Motor neuron (in vitro differentiated cells): ENCODE data around the gene SLC9A7. TPM values are rescaled to one million over a fixed set of nuclear protein-coding genes. Genes with fewer than 3 reads are reported as not detected.
A peak's percentile ranks its signal among the peaks of the same experiment; 100 is the strongest.

Experiments
- ATAC-seq, 8 experiments: fragments of 200-7000 bp; cut with Tn5 transposase; replicated peaks in 6 of 8; 2 replicates each; pipeline ENCODE4 v1.8.0; 2021; ENCODE audit warnings: mild to moderate bottlenecking in 8 of 8, moderate library complexity in 8 of 8
- H3K27ac ChIP-seq, 2 donors: fragments of 250-450 bp; sonication (Bioruptor Pico); 2 replicates each; pipeline ENCODE4 v1.9.0; 2021; ENCODE audit warnings: antibody characterized with exemption in 2 of 2, mild to moderate bottlenecking in 2 of 2, moderate library complexity in 1 of 2
- H3K4me1 ChIP-seq, 2 donors: fragments of 250-450 bp; sonication (Bioruptor Pico); replicated peaks in 1 of 2; 2 replicates each; pipeline ENCODE4 v1.6.1; 2021; ENCODE audit warnings: antibody characterized with exemption in 2 of 2, mild to moderate bottlenecking in 2 of 2, moderate library complexity in 1 of 2
- H3K4me3 ChIP-seq, 5 donors: fragments of 250-450 bp; sonication (Bioruptor Pico); 2 replicates each; pipeline ENCODE4 v1.9.0; 2021; ENCODE audit warnings: antibody characterized with exemption in 5 of 5, mild to moderate bottlenecking in 5 of 5, moderate library complexity in 4 of 5
- WGBS, 10 experiments: fragments of 450-650 bp; shearing (Covaris generic); methylation state at CpG; one replicate each; pipeline ENCODE4 v1.0.0; 2022; 5-methylcytosine and 5-hydroxymethylcytosine counted together
- in situ Hi-C, 9 experiments: fragments of 400-800 bp; cut with MboI; loops; one replicate each; pipeline ENCODE4 v1.15.0; 2021; ENCODE audit warnings: low sequenced_read_pairs in 9 of 9, low pct_unique_long_range_greater_than_20kb in 2 of 9; ENCODE audit not compliant: unreplicated experiment in 9 of 9
- total RNA-seq, 8 experiments: library from RNA; unstranded; fragments of 300-600 nt; gene quantifications; 2 replicates each; pipeline versions ENCODE4 v1.2.3 to v1.2.4, GENCODE V29; 2022

The SLC9A7 gene
- total RNA-seq, 8 experiments from 2014 or later, result 2.1 to 19.9 (median 8.7) TPM

DNA sequence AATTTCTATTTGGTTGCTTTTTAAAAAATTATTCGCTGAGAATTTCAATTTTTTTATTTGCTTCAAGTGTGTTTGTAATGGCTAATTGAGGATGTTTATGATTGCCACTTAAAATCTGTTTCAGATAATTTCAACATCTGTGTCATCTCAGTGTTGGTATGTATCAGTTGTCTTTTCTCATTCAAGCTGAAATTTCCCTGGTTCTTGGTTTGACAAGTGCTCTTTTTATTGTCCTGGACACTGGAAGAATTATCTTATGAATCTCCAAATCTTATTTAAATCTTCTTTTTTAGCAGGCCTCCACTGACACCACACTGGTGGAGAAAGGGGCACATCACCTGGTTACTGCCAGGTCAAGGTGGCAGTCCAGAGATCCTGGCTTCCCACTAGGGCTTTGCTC, 163.8 kb downstream of the SLC9A7 start:
- 9 to 100% (median 77%) methylated on average over 1 of the region's 1 CpG; no CpG with 5 or more reads in 4 of the 10 experiments for WGBS, 10 experiments
- ATAC-seq, result no peak
- in situ Hi-C loops, result no loop called here
- Histone ChIP-seq H3K4me1 (no peaks in the 10 kb centered on the region), H3K4me3 (no peak overlapping the region), H3K27ac (no peak overlapping the region)

DNA sequence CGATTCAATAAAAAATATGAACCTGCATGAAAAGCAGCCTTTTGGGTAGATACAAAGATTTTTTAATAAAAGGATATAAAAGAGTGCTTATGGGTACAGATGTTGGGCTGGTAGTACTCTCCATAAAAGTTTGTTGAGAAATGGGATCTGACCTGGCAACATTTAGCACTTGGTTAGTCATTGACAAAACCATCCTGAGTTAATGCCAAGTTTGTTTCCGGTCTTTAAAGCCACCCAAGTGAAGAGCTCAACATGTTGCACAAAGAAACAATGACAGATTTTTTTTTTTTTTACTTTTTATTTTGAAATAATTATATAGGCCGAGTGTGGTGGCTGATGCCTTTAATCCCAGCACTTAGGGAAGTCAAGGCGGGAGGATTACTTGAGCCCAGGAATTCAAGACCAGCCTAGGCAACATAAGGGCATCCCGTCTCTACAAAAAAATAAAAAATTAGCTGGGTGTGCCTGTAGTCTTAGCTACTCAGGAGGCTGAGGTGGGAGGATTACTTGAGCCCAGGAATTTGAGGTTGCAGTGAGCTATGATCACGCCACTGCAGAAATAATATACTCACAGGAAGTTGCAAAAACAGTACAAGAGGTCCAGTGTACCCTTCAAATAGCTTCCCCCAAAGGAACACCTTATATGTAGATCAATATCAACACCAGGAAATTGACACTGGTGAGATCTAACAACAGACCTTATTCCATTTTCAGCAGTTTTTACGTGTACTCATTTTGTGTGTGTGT, 168.8 kb downstream of the SLC9A7 start:
- in situ Hi-C loops, result no loop called here
- Histone ChIP-seq H3K27ac (no peak overlapping the region), H3K4me1 (peaks cover 0 to 3% of the 10 kb centered on the region in 2 donors), H3K4me3 (no peak overlapping the region)
- ATAC-seq, result no peak
- 52 to 100% (median 88%) methylated on average over 1 to 7 of the region's 7 CpGs; no CpG with 5 or more reads in 3 of the 10 experiments for WGBS, 10 experiments

DNA sequence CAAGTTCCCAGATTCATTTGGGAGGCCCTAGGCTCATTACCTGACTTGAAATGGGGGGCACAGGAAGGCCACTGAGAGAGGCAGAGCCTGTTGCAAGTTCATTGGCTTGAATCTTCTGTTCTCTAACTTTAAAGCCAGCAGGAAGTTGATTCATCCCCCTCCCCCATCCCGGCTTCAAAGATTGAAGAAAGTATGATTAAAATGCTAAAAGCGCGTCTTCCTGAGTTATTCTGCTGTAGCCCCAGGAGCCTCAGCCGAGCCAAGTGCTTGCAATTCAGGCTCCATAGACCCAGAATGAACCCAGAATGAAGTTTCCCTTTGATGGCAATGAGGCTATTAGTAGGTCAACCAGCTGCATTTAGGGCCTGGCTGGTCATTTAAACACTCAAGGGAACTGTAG, 170.7 kb downstream of the SLC9A7 start:
- H3K4me3 ChIP-seq, result no peak overlapping the region
- 0 to 50% (median 7%) methylated on average over 1 to 4 of the region's 4 CpGs; no CpG with 5 or more reads in 5 of the 10 experiments for WGBS, 10 experiments
- H3K27ac ChIP-seq, result no peak overlapping the region
- in situ Hi-C loops, result no loop called here
- H3K4me1 ChIP-seq, result peaks cover 0 to 3% of the 10 kb centered on the region in 2 donors
- ATAC-seq, result no peak

DNA sequence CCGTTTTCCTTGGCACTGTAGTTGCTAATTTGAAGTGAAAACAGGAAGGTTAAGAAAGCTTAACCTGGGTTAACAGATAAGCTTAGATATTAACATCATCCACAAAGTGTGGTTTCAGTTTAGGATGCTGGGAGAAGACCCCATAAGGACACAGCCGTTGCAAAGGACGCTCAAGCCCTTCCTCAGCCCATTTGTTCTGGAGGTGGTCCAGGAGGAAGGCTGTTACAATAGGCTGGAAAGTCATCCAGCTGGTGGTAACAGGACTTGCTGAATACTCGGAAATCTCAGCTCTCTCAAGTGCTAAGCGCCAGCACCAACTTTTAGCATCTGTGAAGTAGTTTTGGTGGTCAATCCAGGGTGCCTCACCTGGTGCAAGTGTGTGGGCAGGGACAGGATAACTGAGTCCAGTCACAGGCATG, 171.2 kb downstream of the SLC9A7 start:
- Histone ChIP-seq H3K4me3 (no peak overlapping the region), H3K27ac (no peak overlapping the region), H3K4me1 (peaks cover 0 to 3% of the 10 kb centered on the region in 2 donors)
- no peak for ATAC-seq
- WGBS, 10 experiments, result 0 to 40% (median 24%) methylated on average over 1 to 4 of the region's 5 CpGs; no CpG with 5 or more reads in 6 of the 10 experiments
- in situ Hi-C loops, result no loop called here

DNA sequence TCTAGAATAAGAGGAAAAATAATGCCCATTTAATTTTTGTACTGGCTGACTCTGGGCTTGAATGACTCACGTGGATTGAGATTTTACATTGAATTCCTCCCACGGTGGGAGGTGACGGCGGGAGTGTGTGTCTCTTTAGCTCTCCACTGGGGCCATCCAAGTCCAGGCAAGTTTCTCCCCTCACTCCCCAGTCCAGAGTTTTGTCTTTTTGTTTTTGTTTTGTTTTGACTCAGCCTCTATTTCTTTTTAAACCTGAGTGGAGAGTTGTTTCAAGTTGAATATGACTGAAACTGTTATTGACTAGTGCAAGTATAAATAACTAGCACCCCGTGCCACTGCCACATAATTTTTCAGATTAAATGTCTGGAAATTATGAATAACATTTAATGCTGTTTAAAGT, 171.8 kb downstream of the SLC9A7 start:
- H3K4me1 ChIP-seq, result peaks cover 0 to 3% of the 10 kb centered on the region in 2 donors
- H3K4me3 ChIP-seq, result no peak overlapping the region
- WGBS, 10 experiments, result 17 to 90% (median 40%) methylated on average over 1 to 5 of the region's 5 CpGs; no CpG with 5 or more reads in 3 of the 10 experiments
- H3K27ac ChIP-seq, result no peak overlapping the region
- in situ Hi-C loops, result no loop called here
- ATAC-seq, result peak in 2 of 8 experiments; percentile 57 to 63

DNA sequence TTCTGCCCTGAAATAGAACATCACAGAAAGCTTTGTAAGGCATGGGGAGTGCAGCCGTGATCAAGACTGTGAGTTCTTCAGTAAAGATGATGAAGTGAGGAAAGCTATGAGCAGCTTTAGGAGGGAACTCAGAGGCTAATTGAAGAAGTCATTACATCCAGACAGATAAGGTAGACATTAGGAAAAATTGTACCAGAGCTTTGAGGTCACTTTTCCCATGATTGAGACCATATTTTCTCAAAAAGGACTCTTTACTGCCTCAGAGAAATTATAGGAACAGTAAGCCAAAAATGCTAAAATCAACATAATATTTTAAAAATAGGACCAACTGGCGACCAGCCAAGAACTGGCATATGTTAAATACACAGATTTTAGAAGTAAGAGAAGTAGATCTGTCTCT, 174.2 kb downstream of the SLC9A7 start:
- ATAC-seq, result no peak
- in situ Hi-C loops, result no loop called here
- Histone ChIP-seq H3K4me3 (no peak overlapping the region), H3K27ac (no peak overlapping the region), H3K4me1 (peaks cover 0 to 3% of the 10 kb centered on the region in 2 donors)
- WGBS, 10 experiments, result 0 to 100% (median 100%) methylated on average over 1 to 2 of the region's 2 CpGs; no CpG with 5 or more reads in 1 of the 10 experiments

DNA sequence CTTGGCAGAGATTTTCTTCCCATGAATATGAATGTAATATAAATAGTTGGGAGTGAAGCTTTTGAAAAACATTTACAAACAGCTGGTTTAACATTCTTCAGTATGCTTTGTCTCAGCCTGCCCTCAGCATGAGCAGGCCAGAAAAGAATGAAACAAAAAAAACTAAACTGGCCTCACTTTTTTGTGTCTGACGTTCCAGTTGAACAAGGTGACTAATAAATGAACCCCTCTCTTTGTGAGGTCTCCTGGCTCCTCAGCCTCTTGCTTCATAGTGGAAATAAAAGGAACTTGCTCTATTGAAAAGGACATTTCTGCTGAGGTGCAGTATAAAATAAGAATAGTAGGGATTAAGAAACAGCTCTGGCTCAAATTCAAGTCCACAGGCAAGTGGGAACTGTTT, 176.0 kb downstream of the SLC9A7 start:
- Histone ChIP-seq H3K27ac (no peak overlapping the region), H3K4me1 (no peaks in the 10 kb centered on the region), H3K4me3 (no peak overlapping the region)
- in situ Hi-C loops, result no loop called here
- ATAC-seq, result peak; percentile 34 to 79 (median 54)
- WGBS, 10 experiments, result 0 to 18% methylated on average over 1 of the region's 1 CpG; no CpG with 5 or more reads in 8 of the 10 experiments

DNA sequence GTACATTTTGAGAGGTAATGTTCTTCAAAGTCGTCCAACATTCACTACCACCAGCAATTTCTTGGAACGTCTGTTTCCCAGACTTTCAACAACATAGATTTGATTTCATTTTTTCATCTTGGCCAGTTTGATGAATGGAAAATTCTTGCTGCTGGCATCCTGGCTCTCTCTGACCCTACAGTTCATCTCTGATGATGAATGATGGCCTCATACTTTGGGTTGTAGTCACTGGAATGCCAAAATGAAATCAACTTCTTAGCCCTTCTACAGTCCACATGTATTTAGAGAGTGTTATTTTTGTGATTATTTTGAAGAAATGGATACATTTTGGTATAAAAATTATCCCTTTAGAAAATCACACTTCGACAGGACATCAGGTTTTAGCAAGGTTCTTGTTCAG, 176.6 kb downstream of the SLC9A7 start:
- Histone ChIP-seq H3K4me1 (no peaks in the 10 kb centered on the region), H3K4me3 (no peak overlapping the region), H3K27ac (no peak overlapping the region)
- ATAC-seq, result no peak
- 25 to 100% (median 32%) methylated on average over 1 to 2 of the region's 3 CpGs; no CpG with 5 or more reads in 4 of the 10 experiments for WGBS, 10 experiments
- in situ Hi-C loops, result no loop called here

DNA sequence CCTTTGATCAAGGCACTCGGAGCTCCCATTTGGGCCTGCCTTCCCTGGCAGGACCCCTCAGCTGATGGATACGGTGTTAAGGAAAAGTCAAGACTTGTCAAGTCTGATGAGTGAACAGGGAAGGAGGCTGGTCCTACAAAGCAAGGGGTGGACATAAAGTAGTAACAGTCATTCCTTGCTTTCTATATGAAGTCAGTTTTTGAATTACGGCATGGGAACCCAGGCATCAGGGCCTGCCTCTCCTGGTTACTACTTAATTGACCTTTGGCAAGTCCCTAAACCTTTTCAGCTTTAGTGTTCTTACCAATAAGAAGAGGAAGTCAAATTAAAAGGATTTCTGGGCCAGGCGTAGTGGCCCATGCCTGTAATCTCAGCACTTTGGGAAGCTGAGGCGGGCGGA, 178.3 kb downstream of the SLC9A7 start:
- in situ Hi-C loops, result no loop called here
- 70 to 100% (median 88%) methylated on average over 1 to 5 of the region's 6 CpGs; no CpG with 5 or more reads in 6 of the 10 experiments for WGBS, 10 experiments
- ATAC-seq, result no peak
- H3K4me1 ChIP-seq, result peaks cover 0 to 4% of the 10 kb centered on the region in 2 donors
- H3K27ac ChIP-seq, result no peak overlapping the region
- H3K4me3 ChIP-seq, result no peak overlapping the region

DNA sequence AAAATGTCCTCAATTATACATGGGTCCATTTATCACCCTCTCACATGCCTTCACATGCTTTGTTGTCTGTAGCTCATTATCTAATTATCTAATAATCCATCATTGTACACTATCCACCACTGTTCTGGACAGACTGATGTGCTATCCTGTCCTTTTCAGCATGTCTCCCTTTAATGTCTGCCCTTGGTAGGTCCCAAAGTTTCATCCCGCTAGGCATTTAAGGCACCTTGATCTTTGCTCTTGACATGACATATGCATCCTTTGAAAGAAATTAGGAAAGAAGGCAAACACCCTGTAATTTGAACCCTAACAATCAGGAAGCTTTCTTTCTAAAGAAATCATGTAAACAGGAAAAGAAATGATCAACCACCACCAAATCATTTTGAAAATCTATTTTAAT, 179.7 kb downstream of the SLC9A7 start:
- in situ Hi-C loops, result no loop called here
- H3K4me3 ChIP-seq, result no peak overlapping the region
- ATAC-seq, result no peak
- H3K4me1 ChIP-seq, result peaks cover 0 to 4% of the 10 kb centered on the region in 2 donors
- no peak overlapping the region for H3K27ac ChIP-seq
- 45% methylated on average over 1 of the region's 1 CpG; no CpG with 5 or more reads in 9 of the 10 experiments for WGBS, 10 experiments

DNA sequence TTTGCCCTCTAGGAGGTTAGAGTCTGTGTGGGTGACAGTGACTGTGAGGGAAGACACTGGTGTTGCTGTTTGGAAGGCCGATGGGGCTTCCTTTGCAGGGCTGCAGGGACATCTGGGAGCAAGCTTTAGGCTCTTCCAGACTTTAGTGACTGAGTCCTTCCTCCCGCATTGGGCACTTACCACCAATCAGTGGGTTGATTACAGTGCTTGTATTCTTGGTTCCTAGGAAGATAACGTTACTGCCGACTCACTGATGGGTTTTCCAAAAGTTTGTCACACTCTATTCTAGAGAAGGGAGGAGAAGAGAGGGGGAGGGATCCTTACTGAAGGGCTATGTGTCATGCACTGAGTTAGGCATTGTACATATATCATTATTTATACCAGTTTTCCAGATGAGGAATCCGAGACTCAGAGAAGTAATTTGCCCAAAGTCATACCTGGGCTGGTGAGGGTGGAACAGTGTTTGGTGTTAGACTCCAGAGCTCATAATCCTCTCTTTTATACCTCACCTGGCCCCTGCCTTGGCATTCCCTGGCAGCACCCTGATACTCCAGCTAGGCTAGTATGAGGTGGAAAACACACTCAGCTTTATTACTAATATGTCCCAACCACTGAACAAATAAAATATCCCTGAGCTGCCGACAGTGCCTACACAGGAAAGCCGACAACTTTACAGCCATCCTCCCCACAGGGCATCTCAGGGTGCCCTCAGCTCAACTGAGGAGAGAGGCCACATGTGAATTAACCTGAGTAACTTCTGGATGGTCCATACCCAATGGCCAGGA, 181.5 kb downstream of the SLC9A7 start:
- peak in 2 of 8 experiments; percentile 10 for ATAC-seq
- Histone ChIP-seq H3K4me3 (no peak overlapping the region), H3K4me1 (peaks cover 0 to 4% of the 10 kb centered on the region in 2 donors), H3K27ac (no peak overlapping the region)
- in situ Hi-C loops, result no loop called here
- 29 to 100% (median 39%) methylated on average over 1 to 5 of the region's 7 CpGs; no CpG with 5 or more reads in 6 of the 10 experiments for WGBS, 10 experiments

DNA sequence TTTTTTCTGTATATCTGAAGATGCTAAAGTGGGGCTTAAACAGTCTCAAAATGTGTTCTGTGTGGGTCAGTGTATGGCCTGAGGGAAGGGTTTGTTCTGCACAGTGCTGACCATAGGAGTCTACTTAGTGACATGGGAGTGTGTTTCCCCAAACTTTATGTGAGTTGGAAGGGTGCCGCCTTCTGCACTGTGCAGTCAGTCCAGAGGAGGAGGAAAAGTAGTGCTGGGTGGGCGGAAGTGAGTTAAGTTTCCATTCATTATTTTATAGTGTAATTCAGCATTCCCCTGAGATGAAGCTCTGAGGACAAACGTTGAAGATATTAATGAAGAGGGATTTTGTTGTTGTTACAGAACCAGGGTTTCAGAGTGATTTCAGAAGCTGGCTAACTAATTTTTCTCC, 182.5 kb downstream of the SLC9A7 start:
- ATAC-seq, result peak in 2 of 8 experiments; percentile 4 to 8
- peak overlapping the region in 4 of 5 donors; percentile 40 to 58 (median 48) for H3K4me3 ChIP-seq
- H3K4me1 ChIP-seq, result peaks cover 0 to 4% of the 10 kb centered on the region in 2 donors
- in situ Hi-C loops, result no loop called here
- 7 to 54% (median 33%) methylated on average over 1 to 3 of the region's 3 CpGs; no CpG with 5 or more reads in 5 of the 10 experiments for WGBS, 10 experiments
- no peak overlapping the region for H3K27ac ChIP-seq

DNA sequence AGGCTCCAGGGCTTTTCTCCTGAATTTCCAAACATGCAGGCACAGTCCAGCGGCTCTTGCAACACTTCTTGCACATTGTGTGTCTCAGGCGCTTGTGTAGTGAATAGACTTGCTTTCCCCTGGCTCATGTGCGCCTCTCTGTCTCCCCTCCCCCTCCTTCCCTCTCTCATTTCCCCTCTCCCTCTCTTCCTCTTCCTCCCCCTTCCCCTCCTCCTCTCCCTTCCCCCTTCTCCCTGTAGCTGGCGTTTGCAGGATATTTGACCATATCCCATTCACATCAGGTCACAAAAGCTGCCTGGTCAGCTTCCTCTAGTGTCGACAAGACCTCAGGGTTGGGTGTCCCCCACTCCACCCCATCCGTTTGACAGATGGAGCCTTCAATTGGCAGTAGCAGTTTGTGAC, 182.9 kb downstream of the SLC9A7 start:
- H3K4me1 ChIP-seq, result peaks cover 0 to 4% of the 10 kb centered on the region in 2 donors
- H3K27ac ChIP-seq, result no peak overlapping the region
- ATAC-seq, result no peak
- in situ Hi-C loops, result no loop called here
- WGBS, 10 experiments, result 0% methylated on average over 1 of the region's 6 CpGs; no CpG with 5 or more reads in 8 of the 10 experiments
- H3K4me3 ChIP-seq, result peak overlapping the region; percentile 40 to 58 (median 44)
